ENCODE measurements around the gene SORCS1. TPM values are rescaled to one million over a fixed set of nuclear protein-coding genes. Genes with fewer than 3 reads are reported as not detected.

Gene SORCS1
- total and polyA plus RNA-seq, 2 donors (not counting 1 experiment from before 2014, with no cell fraction given): not detected

DNA sequence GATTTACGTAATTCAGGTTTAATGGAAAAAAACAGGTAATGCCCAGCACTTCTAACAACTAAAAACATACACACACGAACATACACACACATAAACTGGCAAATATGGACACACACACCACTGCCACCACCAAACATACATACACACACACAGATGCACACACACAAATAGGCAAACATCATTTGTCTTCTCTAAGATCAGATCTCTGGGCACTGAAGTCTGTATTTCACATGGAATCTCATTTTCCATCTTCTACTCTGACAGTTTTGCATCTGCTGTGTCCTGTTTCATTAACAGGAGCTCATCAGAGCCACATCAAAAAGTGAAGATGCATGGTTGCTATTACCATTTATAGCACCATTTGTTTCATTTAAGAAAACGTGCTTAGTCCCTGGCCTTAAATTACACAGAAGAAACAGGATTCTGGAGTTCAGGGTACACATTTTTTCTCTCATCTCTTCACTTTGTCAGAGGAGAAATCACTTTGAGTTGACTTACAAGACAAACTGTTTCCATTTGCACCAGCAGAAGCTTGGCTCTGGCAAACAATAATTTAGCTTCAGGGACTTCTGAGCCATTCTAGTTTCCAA, 165.3 kb downstream of the SORCS1 start:
- Histone ChIP-seq H3K4me1 (ENCODE audit: control insufficient read depth in 2 of 2, insufficient read depth in 2 of 2, low read length in 2 of 2) (no peaks in the 10 kb centered on the region), H4K20me1 (ENCODE audit: control insufficient read depth, insufficient read depth, low read length, poor library complexity, severe bottlenecking) (no peaks in the 10 kb centered on the region), H3K4me2 (replicated peaks; ENCODE audit: low read depth, low read length, poor library complexity, severe bottlenecking) (no peak overlapping the region), H2AFZ (ENCODE audit: insufficient read depth, low read depth, low read length, poor library complexity, severe bottlenecking) (no peak overlapping the region), H3K9me3 (ENCODE audit: control extremely low read depth in 1 of 3, control insufficient read depth in 2 of 3, insufficient read depth in 1 of 3, low read length in 2 of 3) (no peaks in the 10 kb centered on the region), H3K27ac (ENCODE audit: low read length in 2 of 2) (no peak overlapping the region), H3K36me3 (replicated peaks in 1 of 2; ENCODE audit: control extremely low read depth in 1 of 2, control insufficient read depth in 1 of 2, extremely low read depth in 1 of 2, insufficient read depth in 2 of 2, low read length in 1 of 2) (no peaks in the 10 kb centered on the region), H3K9ac (ENCODE audit: low read length) (no peak overlapping the region), H3K27me3 (replicated peaks in 1 of 4; ENCODE audit: control extremely low read depth in 1 of 4, control insufficient read depth in 3 of 4, insufficient read depth in 4 of 4, low read length in 3 of 4) (no peaks in the 10 kb centered on the region), H3K79me2 (ENCODE audit: control insufficient read depth, insufficient read depth, low read length) (no peaks in the 10 kb centered on the region), H3K4me3 (ENCODE audit: control extremely low read depth in 1 of 5, extremely low read depth in 1 of 5, insufficient read depth in 1 of 5, low read depth in 2 of 5, low read length in 4 of 5) (no peak overlapping the region)
- intact Hi-C loops (cut with micrococcal nuclease): no loop called here
- H3K27me3 Mint-ChIP-seq: no peaks in the 10 kb centered on the region
- no peak for ATAC-seq (ENCODE audit: low read depth)
- WGBS (ENCODE audit: insufficient coverage): 74% methylated on average over 3 of the region's 3 CpGs
- H3K27ac Mint-ChIP-seq: no peak overlapping the region
- H3K4me1 Mint-ChIP-seq: no peaks in the 10 kb centered on the region
- ChIA-PET POLR2A (no interaction called here), CTCF (no interaction called here)
- H3K9me3 Mint-ChIP-seq (ENCODE audit: insufficient read depth): no peaks in the 10 kb centered on the region
- no peak for DNase-seq
- H3K4me3 Mint-ChIP-seq: no peak overlapping the region
- TF ChIP-seq EZH2 (IDR thresholded peaks at IDR 0.05; ENCODE audit: borderline replicate concordance, insufficient read depth, low read depth, low read length, poor library complexity, severe bottlenecking) (no peak), CTCF (IDR thresholded peaks at IDR 0.05) (no peak)

- no peaks in the 10 kb centered on the region for H3K36me3 ChIP-seq (replicated peaks in 1 of 2; ENCODE audit: control extremely low read depth in 1 of 2, control insufficient read depth in 1 of 2, extremely low read depth in 1 of 2, insufficient read depth in 2 of 2, low read length in 1 of 2)
Measured at GRCh38 chr10:106997721-106998120, 166.8 kb downstream of the SORCS1 start.

More at GRCh38 chr10:106997721-106998120, 166.8 kb downstream of the SORCS1 start:
- Histone ChIP-seq H3K4me3 (ENCODE audit: control extremely low read depth in 1 of 5, extremely low read depth in 1 of 5, insufficient read depth in 1 of 5, low read depth in 2 of 5, low read length in 4 of 5) (no peak overlapping the region), H3K9me3 (ENCODE audit: control extremely low read depth in 1 of 3, control insufficient read depth in 2 of 3, insufficient read depth in 1 of 3, low read length in 2 of 3) (no peaks in the 10 kb centered on the region), H3K4me2 (replicated peaks; ENCODE audit: low read depth, low read length, poor library complexity, severe bottlenecking) (no peak overlapping the region), H3K27ac (ENCODE audit: low read length in 2 of 2) (no peak overlapping the region), H3K79me2 (ENCODE audit: control insufficient read depth, insufficient read depth, low read length) (no peaks in the 10 kb centered on the region), H4K20me1 (ENCODE audit: control insufficient read depth, insufficient read depth, low read length, poor library complexity, severe bottlenecking) (no peaks in the 10 kb centered on the region), H3K27me3 (replicated peaks in 1 of 4; ENCODE audit: control extremely low read depth in 1 of 4, control insufficient read depth in 3 of 4, insufficient read depth in 4 of 4, low read length in 3 of 4) (no peaks in the 10 kb centered on the region), H2AFZ (ENCODE audit: insufficient read depth, low read depth, low read length, poor library complexity, severe bottlenecking) (no peak overlapping the region), H3K4me1 (ENCODE audit: control insufficient read depth in 2 of 2, insufficient read depth in 2 of 2, low read length in 2 of 2) (no peaks in the 10 kb centered on the region), H3K9ac (ENCODE audit: low read length) (no peak overlapping the region)
- H3K4me1 Mint-ChIP-seq: no peaks in the 10 kb centered on the region
- H3K4me3 Mint-ChIP-seq: no peak overlapping the region
- DNase-seq (no peak), ATAC-seq (ENCODE audit: low read depth) (no peak)
- ChIA-PET CTCF (no interaction called here), POLR2A (no interaction called here)
- intact Hi-C loops (cut with micrococcal nuclease): no loop called here
- no peaks in the 10 kb centered on the region for H3K27me3 Mint-ChIP-seq
- H3K27ac Mint-ChIP-seq: no peak overlapping the region
- no peaks in the 10 kb centered on the region for H3K9me3 Mint-ChIP-seq (ENCODE audit: insufficient read depth)
- WGBS (ENCODE audit: insufficient coverage): no CpG with 5 or more reads among the region's 4 CpGs
- TF ChIP-seq EZH2 (IDR thresholded peaks at IDR 0.05; ENCODE audit: borderline replicate concordance, insufficient read depth, low read depth, low read length, poor library complexity, severe bottlenecking) (no peak), CTCF (IDR thresholded peaks at IDR 0.05) (no peak)
